HUDEP-2 (cell line): Measurements from ENCODE around the gene AMIGO1.
"Not testable (repeated sequence)": the region's sequence is repeated elsewhere in the genome, so short reads cannot be mapped to it uniquely, and the experiment has no call there.

ENCODE experiments used
- DNase-seq, 76 experiments: peaks; one replicate each; lab custom pipeline; 2025; ENCODE audit not compliant: unreplicated experiment in 76 of 76; lab: John Stamatoyannopoulos, UW

The AMIGO1 gene

DNA sequence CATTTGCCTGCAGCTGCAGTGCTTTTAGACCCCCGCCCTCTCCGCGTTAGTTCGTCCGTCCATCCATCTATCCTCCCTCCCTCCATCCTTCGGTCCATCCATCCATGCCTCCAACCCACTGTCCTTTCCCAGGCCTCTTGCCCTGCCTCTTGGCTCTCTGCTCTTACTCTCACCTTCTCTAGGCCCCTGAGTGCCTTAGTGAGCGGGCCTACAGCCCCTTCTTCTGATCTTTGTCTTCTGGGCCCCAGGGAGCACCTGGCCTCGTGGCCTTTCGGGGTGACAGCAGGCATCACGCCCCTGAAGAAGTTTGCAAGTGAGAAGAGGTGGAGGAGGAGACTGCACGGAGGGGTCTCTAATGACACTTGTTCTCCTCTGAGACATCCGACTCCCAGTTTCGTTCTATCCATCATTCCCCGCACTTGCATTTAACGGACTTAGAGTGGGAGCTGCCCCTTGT lies 25.0 kb downstream of the AMIGO1 start:
- no peak for DNase-seq

DNA sequence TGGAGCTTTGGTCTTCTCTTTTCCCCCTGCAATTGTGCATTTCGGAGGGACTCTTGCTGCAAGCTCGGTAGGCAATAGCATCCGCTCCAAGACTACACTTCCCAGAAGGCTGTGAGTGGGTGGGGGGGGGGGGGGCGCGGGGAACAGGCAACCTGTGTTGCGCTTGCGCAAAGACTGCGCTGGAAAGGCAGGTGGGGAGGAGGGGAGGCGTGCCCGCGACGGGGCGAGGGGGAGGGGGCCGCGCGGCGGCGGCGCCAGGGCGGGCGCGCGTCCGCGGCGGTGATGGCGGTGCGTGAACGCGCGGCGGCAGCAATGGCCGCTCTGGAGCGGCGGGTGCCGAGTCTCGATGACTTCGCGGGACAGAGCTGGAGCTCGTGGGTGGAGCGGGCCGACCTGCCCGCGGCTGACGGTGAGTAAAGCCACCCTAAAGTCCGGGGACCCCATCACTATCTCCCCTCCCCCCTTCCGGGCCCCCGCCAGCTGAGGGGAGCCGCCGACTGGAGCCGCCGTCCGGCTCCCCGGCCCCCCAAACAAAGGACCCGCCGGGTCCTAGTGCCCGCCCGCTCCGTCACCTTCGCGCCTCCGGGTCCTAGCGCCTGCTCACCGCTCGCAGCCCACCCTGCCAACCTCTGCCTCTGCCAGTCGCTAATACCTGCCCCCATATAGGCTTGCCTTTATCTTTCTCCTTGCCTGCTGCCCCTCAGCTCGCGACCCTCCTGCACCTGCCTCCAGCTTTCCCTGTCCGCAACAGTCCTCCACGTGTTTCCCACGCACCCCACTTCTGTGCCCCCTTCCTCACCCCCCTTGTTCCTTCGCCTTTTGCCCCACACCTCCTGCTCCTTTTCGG lies 25.6 kb downstream of the AMIGO1 start, which contains the start of gene ATXN7L2:
TSS of gene ATXN7L2 (plus strand) at position 234 of the 847 bp plus-strand sequence. CDS start at position 283, 49 bp downstream.
- peak in 75 of 76 experiments; percentile 27 to 93 (median 83) for DNase-seq

DNA sequence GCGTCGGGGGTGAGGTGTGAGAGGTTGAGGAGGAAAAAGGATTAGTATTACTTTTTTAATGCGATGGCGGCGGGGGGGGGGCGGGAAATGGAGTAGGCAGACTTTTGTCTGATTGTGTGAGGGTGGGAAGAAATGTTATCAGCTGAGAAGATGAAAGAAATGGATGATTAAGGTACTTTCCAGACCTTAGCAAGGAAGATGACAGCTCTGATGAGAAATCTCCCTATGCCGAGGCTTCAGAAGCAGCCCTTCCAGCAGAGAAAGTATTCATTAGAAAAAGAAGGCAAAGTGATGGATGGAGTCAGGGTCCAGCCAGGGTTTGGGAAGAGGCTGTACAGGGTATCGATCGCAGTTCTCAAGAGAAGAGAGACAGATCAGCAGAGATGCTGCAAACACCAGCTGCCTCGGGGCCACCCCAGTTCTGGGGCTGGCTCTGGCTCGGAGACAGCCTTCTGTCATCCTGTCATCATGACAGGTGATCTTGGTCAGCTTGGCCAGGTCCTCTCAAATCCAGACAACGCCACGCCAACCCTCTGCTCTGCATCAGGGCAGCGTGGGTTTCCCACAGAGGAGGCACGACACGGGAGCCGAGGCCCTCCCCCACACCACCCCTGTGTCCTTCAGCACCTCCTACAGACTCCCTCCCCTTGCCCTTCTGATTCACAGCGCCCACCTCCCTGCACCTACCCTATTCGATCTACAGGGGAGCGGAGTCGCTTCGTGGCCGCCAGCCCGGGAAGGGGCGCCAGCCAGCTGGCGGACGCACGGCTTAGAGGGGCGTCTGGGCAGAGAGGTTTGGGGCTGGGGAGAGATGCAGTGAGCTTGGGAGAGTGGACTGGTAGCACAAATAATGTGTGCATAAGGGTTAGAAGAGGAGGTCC lies 26.5 kb downstream of the AMIGO1 start:
- no peak for DNase-seq

DNA sequence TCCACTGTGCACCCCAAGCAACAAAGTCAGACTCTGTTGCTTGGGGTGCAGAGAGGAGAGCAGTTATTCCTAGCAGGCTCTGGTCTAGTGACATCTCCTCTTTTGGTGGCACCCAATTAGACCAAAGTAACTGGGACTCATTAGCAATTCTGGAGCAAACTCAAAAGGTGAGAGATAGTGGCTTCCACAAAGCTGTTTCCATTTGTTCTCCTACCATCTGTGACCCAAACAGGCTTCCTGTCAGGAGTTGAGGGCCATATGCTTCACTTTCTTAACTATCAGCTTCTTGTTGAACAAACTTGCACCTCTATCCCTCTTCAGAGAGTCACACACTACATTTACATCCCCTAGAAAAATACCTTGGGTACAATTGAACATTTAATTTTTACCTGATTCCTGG lies 27.3 kb downstream of the AMIGO1 start:
- DNase-seq, result no peak

DNA sequence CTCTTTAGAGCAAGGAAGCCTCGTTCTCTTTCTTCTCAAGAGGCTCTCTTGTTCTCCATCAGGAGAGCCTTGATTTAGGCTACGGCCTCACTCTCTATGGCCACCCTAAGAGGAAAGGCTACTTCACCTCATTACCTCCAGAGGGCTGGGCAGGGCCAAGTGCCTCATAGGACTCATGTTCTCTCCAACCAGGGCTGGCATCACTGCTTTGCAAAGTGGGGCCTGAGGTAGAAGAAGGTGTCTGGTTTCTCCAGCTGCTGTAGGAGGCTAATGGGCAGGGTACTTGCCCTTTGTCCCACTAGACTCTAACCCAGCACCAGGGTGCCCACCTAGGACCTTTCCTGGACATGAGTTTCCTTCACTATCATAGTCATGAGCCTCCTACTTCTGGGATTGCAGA lies 27.9 kb downstream of the AMIGO1 start:
- DNase-seq, result no peak

- no peak for DNase-seq
Measured at GRCh38 chr1:109479901-109480300, 29.6 kb downstream of the AMIGO1 start.

DNA sequence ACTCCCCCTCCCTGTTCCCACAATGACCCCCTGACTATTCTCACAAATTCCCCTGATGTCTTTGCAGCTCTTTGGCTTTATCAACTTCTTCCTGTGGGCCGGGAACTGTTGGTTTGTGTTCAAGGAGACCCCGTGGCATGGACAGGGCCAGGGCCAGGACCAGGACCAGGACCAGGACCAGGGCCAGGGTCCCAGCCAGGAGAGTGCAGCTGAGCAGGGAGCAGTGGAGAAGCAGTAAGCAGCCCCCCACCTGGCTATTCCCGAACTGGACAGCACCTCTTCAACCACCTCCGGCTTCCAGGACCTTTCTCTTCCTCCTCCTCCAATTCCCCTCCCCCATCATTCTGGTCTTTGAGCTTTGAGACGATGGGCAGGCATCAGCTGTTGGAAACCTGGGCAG lies 30.2 kb downstream of the AMIGO1 start:
- DNase-seq, result no peak

GRCh38 chr1:109478806-109479205 lies 30.7 kb downstream of the AMIGO1 start:
- peak in 3 of 76 experiments; percentile 6 to 13 (median 11) for DNase-seq

- DNase-seq, result peak in 3 of 76 experiments; percentile 10 to 25 (median 17)
Measured at GRCh38 chr1:109477821-109478220, 31.7 kb downstream of the AMIGO1 start.

DNA sequence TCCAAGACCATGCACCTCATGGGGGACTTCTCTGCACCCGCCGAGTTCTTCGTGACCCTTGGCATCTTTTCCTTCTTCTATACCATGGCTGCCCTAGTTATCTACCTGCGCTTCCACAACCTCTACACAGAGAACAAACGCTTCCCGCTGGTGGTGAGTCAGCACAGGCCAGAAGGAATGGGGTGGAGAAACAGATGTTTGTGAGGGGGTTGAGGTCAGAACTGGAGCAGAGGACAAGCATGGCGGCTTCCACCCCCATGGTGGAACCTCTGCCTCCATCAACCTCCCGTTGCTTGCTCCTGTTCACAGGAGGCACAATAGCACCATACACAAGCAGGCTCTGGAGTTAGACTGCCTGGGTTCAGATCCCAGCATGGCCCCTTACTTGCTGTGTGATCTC lies 32.7 kb downstream of the AMIGO1 start:
- no peak for DNase-seq

- no peak for DNase-seq
Measured at GRCh38 chr1:109475261-109475660, 34.3 kb downstream of the AMIGO1 start.

- DNase-seq, result peak in 6 of 76 experiments; percentile 3 to 28 (median 13)
Measured at GRCh38 chr1:109474697-109475096, 34.8 kb downstream of the AMIGO1 start.

GRCh38 chr1:109473284-109474057 lies 36.1 kb downstream of the AMIGO1 start:
- not testable (repeated sequence) for DNase-seq

DNA sequence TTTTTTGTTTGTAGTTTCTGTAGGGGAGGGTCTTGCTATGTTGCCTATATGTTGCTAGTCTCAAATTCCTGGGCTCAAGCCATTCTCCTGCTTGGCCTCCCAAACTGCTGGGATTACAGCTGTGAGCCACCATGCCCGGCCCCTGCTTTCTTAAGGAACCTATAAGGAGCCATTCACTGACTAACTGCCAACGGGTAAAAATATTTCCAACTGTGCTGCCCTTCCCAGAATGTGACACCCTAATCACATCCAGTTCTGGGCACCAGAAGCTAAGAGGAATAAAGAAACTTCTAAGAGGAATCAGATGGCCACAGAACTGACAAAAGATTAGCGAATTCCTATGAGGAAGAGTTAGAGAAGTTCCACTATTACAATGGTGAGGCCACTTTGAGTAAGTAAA lies 36.7 kb downstream of the AMIGO1 start:
- no peak for DNase-seq

- DNase-seq, result no peak
Measured at GRCh38 chr1:109470245-109470644, 39.3 kb downstream of the AMIGO1 start.

- DNase-seq, result no peak
Measured at GRCh38 chr1:109468903-109469302, 40.6 kb downstream of the AMIGO1 start.

DNA sequence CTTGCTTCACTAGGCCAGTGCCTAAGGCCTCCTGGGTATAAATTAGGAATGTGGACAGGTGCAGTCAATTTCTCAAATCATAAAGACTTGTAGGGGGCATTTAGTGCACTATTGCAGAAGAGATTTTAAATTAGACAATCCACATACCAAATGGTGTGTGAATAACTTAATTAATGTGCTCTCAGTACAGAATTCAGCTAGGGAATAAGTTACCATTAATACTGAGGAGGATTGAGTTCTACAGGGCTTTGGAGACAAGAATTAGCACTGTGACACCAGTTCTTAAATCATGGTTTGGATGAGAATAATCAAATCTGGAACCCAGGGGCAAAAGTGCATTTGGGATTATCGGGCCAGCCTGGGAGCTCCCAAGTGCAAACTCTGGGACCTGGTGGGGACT lies 41.5 kb downstream of the AMIGO1 start:
- no peak for DNase-seq

DNA sequence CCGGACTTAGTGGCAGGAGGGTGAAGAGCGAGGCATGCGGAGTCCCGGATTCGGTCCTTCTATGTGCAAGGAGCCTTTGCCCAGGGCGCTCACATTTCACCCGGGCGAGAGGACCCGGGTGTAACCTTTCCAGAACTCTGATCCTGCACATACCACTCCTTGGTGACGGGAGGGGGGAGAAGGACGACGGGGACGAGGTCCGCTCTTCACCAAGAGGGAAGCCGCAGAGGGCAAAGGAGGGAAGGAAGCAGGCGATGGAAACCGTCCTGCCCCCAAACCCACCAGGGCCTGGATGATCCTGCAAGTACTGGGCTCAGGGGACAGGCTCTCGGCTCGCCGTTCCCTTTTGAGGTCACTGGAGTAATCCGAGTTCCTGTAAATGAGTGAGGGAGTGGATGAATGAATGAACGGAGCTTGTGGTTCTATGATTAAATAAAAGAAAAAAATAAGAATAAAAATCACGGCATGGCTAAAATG lies 42.2 kb downstream of the AMIGO1 start:
- DNase-seq, result no peak

DNA sequence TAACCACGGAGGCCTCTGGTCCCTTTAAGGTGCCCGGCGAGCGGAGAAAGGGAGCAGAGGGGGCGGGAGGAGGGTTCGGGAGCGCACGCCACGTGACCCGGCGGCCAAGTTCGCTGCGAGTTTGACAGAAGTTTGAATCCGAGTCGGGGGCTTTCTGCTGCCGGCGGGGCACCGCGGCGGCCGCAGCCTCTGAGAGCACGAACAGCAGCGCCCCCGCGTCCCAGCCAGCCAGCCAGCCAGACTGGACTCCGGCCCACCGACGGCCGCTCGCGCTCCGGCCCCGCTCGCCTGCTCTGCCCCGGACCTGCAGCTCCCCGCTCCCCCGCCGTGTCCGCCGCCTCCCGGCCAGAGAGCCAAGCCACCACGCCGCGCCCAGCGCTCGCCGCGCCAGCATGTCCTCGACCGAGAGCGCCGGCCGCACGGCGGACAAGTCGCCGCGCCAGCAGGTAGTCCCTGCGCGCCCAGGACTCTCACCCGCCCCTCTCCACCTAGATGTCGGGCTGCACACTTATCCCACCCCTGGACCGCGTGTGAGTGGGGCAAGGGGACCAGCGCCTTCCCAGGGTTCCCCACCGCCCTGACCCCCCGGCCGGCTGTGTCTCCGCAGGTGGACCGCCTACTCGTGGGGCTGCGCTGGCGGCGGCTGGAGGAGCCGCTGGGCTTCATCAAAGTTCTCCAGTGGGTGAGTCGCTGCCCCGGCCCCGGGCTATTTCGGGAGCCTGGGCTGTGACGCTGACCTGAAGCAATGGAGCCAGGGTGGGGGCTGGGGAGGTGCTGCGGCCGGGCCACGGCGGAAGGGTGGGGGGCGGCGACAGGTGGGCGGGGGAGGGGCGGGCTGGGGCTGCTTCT lies 42.9 kb downstream of the AMIGO1 start, which contains the start of gene SYPL2:
TSS of gene SYPL2 (plus strand) at position 95 of the 849 bp plus-strand sequence. CDS start at position 393, 298 bp downstream.
- no peak for DNase-seq

- DNase-seq, result no peak
Measured at GRCh38 chr1:109466125-109466451, 43.4 kb downstream of the AMIGO1 start.
